Neutrophil (primary cell): ENCODE data around the gene CMTM2.

Source experiments
- H3K27ac ChIP-seq: fragments of 200-600 bp; sonication (generic); 2 replicates; pipeline ENCODE4 v1.5.1; 2016; ENCODE audit warnings: mild to moderate bottlenecking, moderate library complexity
- H3K27me3 ChIP-seq: fragments of 200-600 bp; sonication (generic); 2 replicates; pipeline ENCODE4 v1.6.0; 2016; ENCODE audit warnings: mild to moderate bottlenecking
- H3K36me3 ChIP-seq: fragments of 200-600 bp; sonication (generic); 2 replicates; pipeline ENCODE4 v1.5.1; 2017
- H3K4me1 ChIP-seq, 2 experiments: fragments of 200-600 bp in 1 of 2; sonication (generic) in 1 of 2; 1 replicate in 1 of 2; 2 replicates in 1 of 2; pipeline versions ENCODE4 v1.5.1 to v1.6.1; 2013 to 2016; ENCODE audit warnings: low read depth in 1 of 2, low read length in 1 of 2, mild to moderate bottlenecking in 1 of 2, moderate library complexity in 1 of 2; ENCODE audit not compliant: control insufficient read depth in 1 of 2, insufficient read depth in 1 of 2
- H3K4me3 ChIP-seq, 2 experiments: fragments of 200-600 bp in 1 of 2; sonication (generic) in 1 of 2; 1 replicate in 1 of 2; 2 replicates in 1 of 2; pipeline ENCODE4 v1.5.1; 2013 to 2016; ENCODE audit warnings: low read depth in 1 of 2, low read length in 1 of 2, mild to moderate bottlenecking in 1 of 2, moderate library complexity in 1 of 2
- H3K9me3 ChIP-seq: fragments of 200-600 bp; sonication (generic); 2 replicates; pipeline ENCODE4 v1.5.1; 2016
- TF ChIP-seq, protein P1 (sequence below): fragments of 200-600 bp; sonication (generic); IDR thresholded peaks from 2 replicates; pipeline ENCODE4 v1.5.1; 2016; ENCODE audit warnings: antibody characterized with exemption

Gene CMTM2

DNA sequence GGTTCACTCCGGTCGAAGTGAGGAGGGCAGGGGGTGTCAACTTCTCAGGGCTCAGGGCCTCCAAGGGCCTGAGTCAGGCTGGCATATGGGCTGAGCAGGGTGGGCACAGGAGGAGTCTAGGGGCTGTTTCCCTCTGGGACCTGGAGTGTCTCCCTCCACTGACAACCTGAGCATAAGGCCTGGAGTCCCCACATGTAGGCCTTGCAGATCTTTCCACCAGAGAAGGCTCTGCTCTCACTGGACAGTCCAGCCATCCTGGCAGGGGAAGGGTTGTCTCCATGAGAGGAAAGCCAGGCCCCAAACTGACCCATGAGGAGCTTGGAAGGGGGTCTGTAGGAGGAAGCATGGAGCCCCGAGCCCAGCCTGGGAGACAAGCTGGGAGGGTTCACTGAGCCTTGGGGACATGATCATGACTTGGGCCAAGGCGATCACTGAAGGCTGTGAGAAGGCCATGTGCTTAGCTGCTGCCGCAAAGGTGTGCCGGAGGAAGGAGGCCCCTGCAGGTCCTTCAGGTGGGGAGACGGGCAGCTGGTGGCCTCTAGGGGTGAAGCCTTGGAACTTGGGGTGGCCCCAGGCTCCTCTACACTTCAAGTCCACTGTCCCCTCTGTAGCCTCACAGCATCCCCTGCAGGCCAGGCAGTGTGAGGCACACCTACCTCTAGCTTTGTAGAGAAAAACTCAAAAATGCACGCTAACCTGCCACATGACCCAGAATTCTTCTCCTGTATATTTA, 9.9 kb downstream of the CMTM2 start:
- Histone ChIP-seq H3K36me3 (peaks cover 21% of the 10 kb centered on the region), H3K27me3 (no peaks in the 10 kb centered on the region), H3K4me3 (peak overlapping the region; percentile 69 to 79), H3K27ac (peak overlapping the region; percentile 90), H3K9me3 (no peaks in the 10 kb centered on the region), H3K4me1 (peaks cover 55 to 74% of the 10 kb centered on the region in 2 experiments)
- TF ChIP-seq, protein P1, sequence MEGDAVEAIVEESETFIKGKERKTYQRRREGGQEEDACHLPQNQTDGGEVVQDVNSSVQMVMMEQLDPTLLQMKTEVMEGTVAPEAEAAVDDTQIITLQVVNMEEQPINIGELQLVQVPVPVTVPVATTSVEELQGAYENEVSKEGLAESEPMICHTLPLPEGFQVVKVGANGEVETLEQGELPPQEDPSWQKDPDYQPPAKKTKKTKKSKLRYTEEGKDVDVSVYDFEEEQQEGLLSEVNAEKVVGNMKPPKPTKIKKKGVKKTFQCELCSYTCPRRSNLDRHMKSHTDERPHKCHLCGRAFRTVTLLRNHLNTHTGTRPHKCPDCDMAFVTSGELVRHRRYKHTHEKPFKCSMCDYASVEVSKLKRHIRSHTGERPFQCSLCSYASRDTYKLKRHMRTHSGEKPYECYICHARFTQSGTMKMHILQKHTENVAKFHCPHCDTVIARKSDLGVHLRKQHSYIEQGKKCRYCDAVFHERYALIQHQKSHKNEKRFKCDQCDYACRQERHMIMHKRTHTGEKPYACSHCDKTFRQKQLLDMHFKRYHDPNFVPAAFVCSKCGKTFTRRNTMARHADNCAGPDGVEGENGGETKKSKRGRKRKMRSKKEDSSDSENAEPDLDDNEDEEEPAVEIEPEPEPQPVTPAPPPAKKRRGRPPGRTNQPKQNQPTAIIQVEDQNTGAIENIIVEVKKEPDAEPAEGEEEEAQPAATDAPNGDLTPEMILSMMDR = peak; percentile 90

DNA sequence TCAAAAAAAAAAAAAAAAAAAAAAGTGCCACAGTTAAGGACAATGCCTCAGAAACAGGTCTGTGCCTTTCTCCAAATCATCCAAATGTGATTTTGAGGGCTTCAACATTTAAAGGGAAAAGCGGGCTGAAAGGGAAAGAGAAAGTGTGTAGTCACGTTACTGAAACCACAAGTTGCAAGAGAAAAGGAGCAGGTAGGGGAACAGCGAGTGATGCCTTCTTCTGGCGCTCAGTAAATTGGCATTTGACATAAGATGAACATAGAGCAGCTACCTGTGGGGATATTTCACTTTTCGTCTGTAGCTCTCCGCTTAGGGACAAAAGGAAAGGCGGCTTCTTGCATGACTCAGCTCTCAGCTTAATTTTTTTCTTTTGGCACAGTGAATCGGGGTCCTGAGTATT, 11.1 kb downstream of the CMTM2 start:
- Histone ChIP-seq H3K9me3 (no peaks in the 10 kb centered on the region), H3K4me1 (peaks cover 43 to 64% of the 10 kb centered on the region in 2 experiments), H3K4me3 (peak overlapping the region; percentile 50 to 79), H3K27ac (peak overlapping the region; percentile 90), H3K27me3 (no peaks in the 10 kb centered on the region), H3K36me3 (peaks cover 21% of the 10 kb centered on the region)
- TF ChIP-seq, protein P1 = no peak

DNA sequence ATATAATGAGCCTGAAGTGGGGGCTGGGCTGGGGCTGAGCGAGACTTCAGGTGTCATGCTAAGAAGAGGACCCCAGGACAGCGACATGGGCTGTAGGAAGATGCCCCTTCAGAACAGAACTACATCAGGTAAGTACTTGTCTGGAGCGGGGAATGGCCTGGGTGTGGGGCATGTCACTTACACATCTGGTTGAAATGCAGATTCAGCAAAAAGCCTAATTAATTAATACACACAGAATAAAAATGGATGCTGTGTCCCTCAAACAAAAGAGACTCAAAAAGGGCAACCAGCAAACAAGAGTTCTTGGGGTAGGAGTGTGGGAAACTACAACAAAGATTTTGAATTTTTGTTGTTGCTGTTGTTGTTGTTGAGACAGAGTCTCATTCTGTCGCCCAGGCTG, 11.8 kb downstream of the CMTM2 start:
- no peaks in the 10 kb centered on the region for H3K9me3 ChIP-seq
- peak overlapping the region; percentile 90 for H3K27ac ChIP-seq
- peak overlapping the region in 1 of 2 experiments; percentile 79 for H3K4me3 ChIP-seq
- H3K27me3 ChIP-seq = no peaks in the 10 kb centered on the region
- TF ChIP-seq, protein P1 = no peak
- peaks cover 21% of the 10 kb centered on the region for H3K36me3 ChIP-seq
- peaks cover 36 to 57% of the 10 kb centered on the region in 2 experiments for H3K4me1 ChIP-seq

DNA sequence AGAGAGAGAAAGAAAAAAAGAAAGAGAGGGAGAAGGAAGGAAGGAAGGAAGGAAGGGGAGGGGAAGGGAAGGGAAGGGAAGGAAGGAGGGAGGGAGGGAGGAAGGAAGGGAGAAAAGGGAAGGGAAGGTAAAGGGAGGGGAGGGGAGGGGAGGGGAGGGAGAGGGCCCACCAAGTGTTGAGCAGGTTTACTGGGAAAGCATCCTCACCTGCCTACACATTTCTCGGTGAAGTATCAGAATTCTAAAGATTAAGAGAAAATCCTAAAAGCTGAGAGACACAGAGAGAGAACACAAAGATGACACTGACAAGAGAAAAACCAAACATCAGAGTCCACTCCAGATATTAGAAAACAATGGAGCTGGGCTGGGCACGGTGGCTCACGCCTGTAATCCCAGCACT, 13.0 kb downstream of the CMTM2 start:
- Histone ChIP-seq H3K27me3 (no peaks in the 10 kb centered on the region), H3K4me1 (peaks cover 28 to 44% of the 10 kb centered on the region in 2 experiments), H3K4me3 (no peak overlapping the region), H3K27ac (no peak overlapping the region), H3K36me3 (peaks cover 21% of the 10 kb centered on the region), H3K9me3 (no peaks in the 10 kb centered on the region)
- TF ChIP-seq, protein P1 = no peak

DNA sequence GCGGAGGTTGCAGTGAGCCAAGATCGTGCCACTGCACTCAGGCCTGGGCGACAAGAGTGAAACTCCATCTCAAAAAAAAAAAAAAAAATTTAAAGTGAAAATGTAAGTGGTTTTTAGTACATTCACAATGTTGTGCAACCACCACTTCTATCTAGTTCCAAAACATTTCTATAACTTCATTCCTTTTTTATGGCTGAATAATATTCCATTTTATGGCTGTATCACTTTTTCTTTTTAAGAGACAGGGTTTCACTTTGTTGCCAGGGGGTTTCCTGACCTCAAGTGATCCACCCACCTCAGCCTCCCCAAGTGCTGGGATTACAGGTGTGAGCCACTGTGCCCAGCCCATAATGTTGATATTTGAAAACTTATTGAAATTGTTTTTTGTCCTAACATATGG, 13.6 kb downstream of the CMTM2 start:
- H3K4me1 ChIP-seq = peaks cover 28 to 39% of the 10 kb centered on the region in 2 experiments
- no peaks in the 10 kb centered on the region for H3K9me3 ChIP-seq
- no peak overlapping the region for H3K27ac ChIP-seq
- no peaks in the 10 kb centered on the region for H3K27me3 ChIP-seq
- peaks cover 21% of the 10 kb centered on the region for H3K36me3 ChIP-seq
- TF ChIP-seq, protein P1 = no peak
- H3K4me3 ChIP-seq = no peak overlapping the region
